Measurements from ENCODE around the gene GPR160. TPM values are rescaled to one million over a fixed set of nuclear protein-coding genes. Genes with fewer than 3 reads are reported as not detected.
A peak's percentile ranks its signal among the peaks of the same experiment; 100 is the strongest.

Gene GPR160
- polyA plus RNA-seq, 3 donors: 10.0 to 19.7 (median 11.5) TPM

- peaks cover 0 to 23% of the 10 kb centered on the region in 2 donors for H3K36me3 ChIP-seq (replicated peaks in 1 of 2; ENCODE audit: control insufficient read depth in 1 of 2, insufficient read depth in 2 of 2, low read length in 2 of 2)
- TF ChIP-seq CTCF (IDR thresholded peaks at IDR 0.05): no peak
- intact Hi-C loops (cut with micrococcal nuclease): no loop called here
- no peaks in the 10 kb centered on the region for H3K27me3 ChIP-seq (ENCODE audit: control insufficient read depth in 2 of 2, insufficient read depth in 2 of 2, low read length in 2 of 2)
- no peak overlapping the region for H3K27ac ChIP-seq (ENCODE audit: low read depth in 1 of 2, low read length in 2 of 2)
- no peaks in the 10 kb centered on the region for H3K4me1 ChIP-seq (ENCODE audit: control insufficient read depth in 1 of 2, insufficient read depth in 2 of 2, low read length in 2 of 2)
- H3K4me1 Mint-ChIP-seq: no peaks in the 10 kb centered on the region
- 100% methylated on average over 1 of the region's 4 CpGs for WGBS (ENCODE audit: insufficient coverage)
- H3K27ac Mint-ChIP-seq: peak overlapping the region in 2 of 7 donors; percentile 4 to 46
- H3K9me3 ChIP-seq (replicated peaks in 1 of 2; ENCODE audit: control insufficient read depth in 1 of 2, insufficient read depth in 1 of 2, low read length in 2 of 2): peaks cover 6 to 16% of the 10 kb centered on the region in 2 donors
- no peak overlapping the region for H3K4me3 ChIP-seq (replicated peaks in 1 of 3; ENCODE audit: low read depth in 2 of 3, low read length in 3 of 3)
- peaks cover 16 to 44% of the 10 kb centered on the region in 2 donors for H3K36me3 Mint-ChIP-seq
- no peaks in the 10 kb centered on the region for H4K20me1 ChIP-seq (ENCODE audit: insufficient read depth, low read length)
- H3K4me2 ChIP-seq (replicated peaks; ENCODE audit: extremely low read depth, low read length, poor library complexity, severe bottlenecking): no peak overlapping the region
- peaks cover 6 to 20% (median 12%) of the 10 kb centered on the region in 7 donors for H3K9me3 Mint-ChIP-seq
- no peak for DNase-seq
- H3K4me3 Mint-ChIP-seq: no peak overlapping the region
- peaks cover 12% of the 10 kb centered on the region for H3K79me2 ChIP-seq (ENCODE audit: insufficient read depth, low read length)
- H3K9ac ChIP-seq (ENCODE audit: insufficient read depth, low read length, poor library complexity, severe bottlenecking): no peak overlapping the region
- H2AFZ ChIP-seq (ENCODE audit: insufficient read depth, low read depth, low read length, poor library complexity, severe bottlenecking): no peak overlapping the region
- peaks cover 0 to 4% (median 0%) of the 10 kb centered on the region in 3 donors for H3K27me3 Mint-ChIP-seq (ENCODE audit: low read depth in 3 of 3)
These were observed 37.8 kb downstream of the GPR160 start for GRCh38 chr3:170075441-170076091.

GRCh38 chr3:170076715-170077238 is 39.0 kb downstream of the GPR160 start:
- H3K79me2 ChIP-seq (ENCODE audit: insufficient read depth, low read length): peaks cover 12% of the 10 kb centered on the region
- DNase-seq: no peak
- H3K36me3 ChIP-seq (replicated peaks in 1 of 2; ENCODE audit: control insufficient read depth in 1 of 2, insufficient read depth in 2 of 2, low read length in 2 of 2): peaks cover 0 to 26% of the 10 kb centered on the region in 2 donors
- Mint-ChIP-seq H3K27ac (peak overlapping the region in 1 of 7 donors; percentile 58), H3K36me3 (peaks cover 25 to 51% of the 10 kb centered on the region in 2 donors), H3K4me3 (no peak overlapping the region), H3K4me1 (no peaks in the 10 kb centered on the region), H3K27me3 (ENCODE audit: low read depth in 3 of 3) (peaks cover 0 to 4% (median 0%) of the 10 kb centered on the region in 3 donors), H3K9me3 (peaks cover 0 to 12% (median 4%) of the 10 kb centered on the region in 7 donors)
- H3K4me2 ChIP-seq (replicated peaks; ENCODE audit: extremely low read depth, low read length, poor library complexity, severe bottlenecking): no peak overlapping the region
- H3K27ac ChIP-seq (ENCODE audit: low read depth in 1 of 2, low read length in 2 of 2): no peak overlapping the region
- no peak overlapping the region for H2AFZ ChIP-seq (ENCODE audit: insufficient read depth, low read depth, low read length, poor library complexity, severe bottlenecking)
- intact Hi-C loops (cut with micrococcal nuclease): no loop called here
- TF ChIP-seq CTCF (IDR thresholded peaks at IDR 0.05): no peak
- H3K9ac ChIP-seq (ENCODE audit: insufficient read depth, low read length, poor library complexity, severe bottlenecking): no peak overlapping the region
- no peaks in the 10 kb centered on the region for H3K27me3 ChIP-seq (ENCODE audit: control insufficient read depth in 2 of 2, insufficient read depth in 2 of 2, low read length in 2 of 2)
- no peak overlapping the region for H3K4me3 ChIP-seq (replicated peaks in 1 of 3; ENCODE audit: low read depth in 2 of 3, low read length in 3 of 3)
- 80% methylated on average over 1 of the region's 6 CpGs for WGBS (ENCODE audit: insufficient coverage)
- no peaks in the 10 kb centered on the region for H4K20me1 ChIP-seq (ENCODE audit: insufficient read depth, low read length)
- H3K4me1 ChIP-seq (ENCODE audit: control insufficient read depth in 1 of 2, insufficient read depth in 2 of 2, low read length in 2 of 2): no peaks in the 10 kb centered on the region
- peaks cover 0 to 6% of the 10 kb centered on the region in 2 donors for H3K9me3 ChIP-seq (replicated peaks in 1 of 2; ENCODE audit: control insufficient read depth in 1 of 2, insufficient read depth in 1 of 2, low read length in 2 of 2)

Data from CD14-positive monocyte (primary cell).